Prostate gland (tissue), 2 donors: ENCODE data around the gene MYOZ1.

Experiments
- CTCF ChIP-seq, 4 experiments: fragments of 200-600 bp in 2 of 4; fragments of 450-650 bp in 2 of 4; sonication (generic) in 2 of 4; IDR thresholded peaks; 1 replicate in 3 of 4; 2 replicates in 1 of 4; pipeline ENCODE4 v1.5.1; 2016 to 2019; ENCODE audit warnings: antibody characterized with exemption in 4 of 4, mild to moderate bottlenecking in 2 of 4, moderate library complexity in 2 of 4
- POLR2A ChIP-seq: fragments of 450-650 bp; IDR thresholded peaks from one replicate; pipeline ENCODE4 v1.6.1; 2016; ENCODE audit warnings: antibody characterized with exemption, mild to moderate bottlenecking

- TF ChIP-seq CTCF (IDR thresholded peaks at IDR 0.05) (no peak), POLR2A (no peak)
These were observed 56.5 kb downstream of the MYOZ1 start for GRCh38 chr10:73584737-73585136.
